ENCODE measurements around the gene NPR3. TPM values are rescaled to one million over a fixed set of nuclear protein-coding genes. Genes with fewer than 3 reads are reported as not detected.

Gene NPR3
- total RNA-seq, 4 donors from 2014 or later, result 25.4 to 45.1 (median 31.5) TPM

GRCh38 chr5:32686799-32687498, 24.2 kb upstream of the NPR3 start:
- WGBS, 2 donors, result 43 to 65% methylated on average over 2 of the region's 2 CpGs
- DNase-seq, result no peak
- intact Hi-C loops (cut with DNase I), result no loop called here

GRCh38 chr5:32687499-32687831, 23.7 kb upstream of the NPR3 start:
- H3K9me3 ChIP-seq, result no peaks in the 10 kb centered on the region
- intact Hi-C loops (cut with DNase I), result no loop called here
- no peak overlapping the region for H3K4me3 ChIP-seq (replicated peaks in 1 of 3)
- no peak for TF ChIP-seq POLR2A (IDR thresholded peaks at IDR 0.05)
- TF ChIP-seq CTCF (IDR thresholded peaks at IDR 0.05), result no peak
- H3K36me3 ChIP-seq, result no peaks in the 10 kb centered on the region
- DNase-seq, result peak; percentile 66 to 77
- no peaks in the 10 kb centered on the region for H3K27me3 ChIP-seq
- peak overlapping the region in 1 of 3 donors; percentile 36 for H3K27ac ChIP-seq
- peaks cover 9% of the 10 kb centered on the region in 2 donors for H3K4me1 ChIP-seq

More at GRCh38 chr5:32686799-32687498, 24.2 kb upstream of the NPR3 start:
- peaks cover 9% of the 10 kb centered on the region in 2 donors for H3K4me1 ChIP-seq
- no peak for TF ChIP-seq CTCF (IDR thresholded peaks at IDR 0.05)
- H3K27me3 ChIP-seq, result no peaks in the 10 kb centered on the region
- H3K9me3 ChIP-seq, result no peaks in the 10 kb centered on the region
- no peak overlapping the region for H3K27ac ChIP-seq
- H3K4me3 ChIP-seq (replicated peaks in 1 of 3), result no peak overlapping the region
- no peaks in the 10 kb centered on the region for H3K36me3 ChIP-seq

- Histone ChIP-seq H3K9me3 (no peaks in the 10 kb centered on the region), H3K4me3 (replicated peaks in 1 of 3) (no peak overlapping the region), H3K27ac (no peak overlapping the region), H3K27me3 (no peaks in the 10 kb centered on the region), H3K36me3 (no peaks in the 10 kb centered on the region), H3K4me1 (peaks cover 9% of the 10 kb centered on the region in 2 donors)
- WGBS, 2 donors, result 73 to 74% methylated on average over 2 of the region's 2 CpGs
- DNase-seq, result no peak
- intact Hi-C loops (cut with DNase I), result no loop called here
- TF ChIP-seq CTCF (IDR thresholded peaks at IDR 0.05) (no peak), POLR2A (IDR thresholded peaks at IDR 0.05) (no peak)
Measured at GRCh38 chr5:32690153-32690552, 21.0 kb upstream of the NPR3 start.

GRCh38 chr5:32690666-32691065, 20.5 kb upstream of the NPR3 start:
- intact Hi-C loops (cut with DNase I), result no loop called here
- no peaks in the 10 kb centered on the region for H3K36me3 ChIP-seq
- H3K4me3 ChIP-seq (replicated peaks in 1 of 3), result no peak overlapping the region
- TF ChIP-seq POLR2A (IDR thresholded peaks at IDR 0.05) (no peak), CTCF (IDR thresholded peaks at IDR 0.05) (no peak)
- WGBS, 2 donors, result 80 to 89% methylated on average over 3 of the region's 3 CpGs
- no peaks in the 10 kb centered on the region for H3K27me3 ChIP-seq
- no peak overlapping the region for H3K27ac ChIP-seq
- no peak for DNase-seq
- H3K9me3 ChIP-seq, result no peaks in the 10 kb centered on the region
- peaks cover 9% of the 10 kb centered on the region in 2 donors for H3K4me1 ChIP-seq

- H3K9me3 ChIP-seq, result no peaks in the 10 kb centered on the region
- intact Hi-C loops (cut with DNase I), result no loop called here
- WGBS, 2 donors, result 37% methylated on average over 3 of the region's 3 CpGs
- DNase-seq, result no peak
- H3K4me1 ChIP-seq, result peaks cover 5 to 7% of the 10 kb centered on the region in 2 donors
- no peak overlapping the region for H3K27ac ChIP-seq
- no peaks in the 10 kb centered on the region for H3K27me3 ChIP-seq
- no peak overlapping the region for H3K4me3 ChIP-seq (replicated peaks in 1 of 3)
- TF ChIP-seq POLR2A (IDR thresholded peaks at IDR 0.05) (no peak), CTCF (IDR thresholded peaks at IDR 0.05) (no peak)
- no peaks in the 10 kb centered on the region for H3K36me3 ChIP-seq
Measured at GRCh38 chr5:32692036-32692746, 18.9 kb upstream of the NPR3 start.

Measured in thyroid gland (tissue), 4 donors.